Adipose tissue (tissue), 3 donors: ENCODE results near the gene RALGDS. TPM values are rescaled to one million over a fixed set of nuclear protein-coding genes. Genes with fewer than 3 reads are reported as not detected.

ENCODE experiments used
- H3K27ac ChIP-seq: one replicate; pipeline ENCODE4 v1.5.1; 2013; ENCODE audit warnings: low read depth, low read length
- WGBS, 3 donors: extraction: QIAGEN DNeasy Blood & Tissue Kit; methylation state at CpG; one replicate each; pipeline ENCODE4 v1.1.7; 2013; 5-methylcytosine and 5-hydroxymethylcytosine counted together
- polyA plus RNA-seq, 3 donors: library from polyadenylated mRNA; stranded (reverse); fragments of 200-250 nt; gene quantifications; one replicate each; pipeline ENCODE4 v1.2.3, GENCODE V29; 2013
- donor health status: healthy with polysubstance abuse.
- donor health status: Bipolar disorder and iron deficiency.
- donor health status: healthy.

RALGDS gene
- polyA plus RNA-seq, 3 donors: 31.0 to 98.2 (median 68.8) TPM

DNA sequence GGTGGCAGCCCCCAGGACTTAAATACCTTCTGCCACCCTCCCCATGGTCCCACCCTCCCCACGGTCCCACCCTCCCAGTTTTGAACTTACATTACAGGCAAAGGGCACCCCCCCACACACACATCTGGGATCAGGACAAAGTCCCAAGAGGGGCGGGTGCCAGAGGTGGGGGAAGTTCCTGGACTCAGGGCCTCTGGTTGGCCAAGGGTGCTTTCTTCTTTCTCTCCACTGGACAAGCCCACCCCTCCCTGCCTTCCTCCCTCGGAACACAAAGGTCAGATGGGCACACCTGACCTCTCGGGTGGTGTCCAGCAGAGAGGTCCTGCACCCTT is 19.1 kb upstream of the RALGDS start:
- WGBS, 3 donors: 73 to 93% (median 80%) methylated on average over 4 of the region's 4 CpGs
- H3K27ac ChIP-seq: no peak overlapping the region

DNA sequence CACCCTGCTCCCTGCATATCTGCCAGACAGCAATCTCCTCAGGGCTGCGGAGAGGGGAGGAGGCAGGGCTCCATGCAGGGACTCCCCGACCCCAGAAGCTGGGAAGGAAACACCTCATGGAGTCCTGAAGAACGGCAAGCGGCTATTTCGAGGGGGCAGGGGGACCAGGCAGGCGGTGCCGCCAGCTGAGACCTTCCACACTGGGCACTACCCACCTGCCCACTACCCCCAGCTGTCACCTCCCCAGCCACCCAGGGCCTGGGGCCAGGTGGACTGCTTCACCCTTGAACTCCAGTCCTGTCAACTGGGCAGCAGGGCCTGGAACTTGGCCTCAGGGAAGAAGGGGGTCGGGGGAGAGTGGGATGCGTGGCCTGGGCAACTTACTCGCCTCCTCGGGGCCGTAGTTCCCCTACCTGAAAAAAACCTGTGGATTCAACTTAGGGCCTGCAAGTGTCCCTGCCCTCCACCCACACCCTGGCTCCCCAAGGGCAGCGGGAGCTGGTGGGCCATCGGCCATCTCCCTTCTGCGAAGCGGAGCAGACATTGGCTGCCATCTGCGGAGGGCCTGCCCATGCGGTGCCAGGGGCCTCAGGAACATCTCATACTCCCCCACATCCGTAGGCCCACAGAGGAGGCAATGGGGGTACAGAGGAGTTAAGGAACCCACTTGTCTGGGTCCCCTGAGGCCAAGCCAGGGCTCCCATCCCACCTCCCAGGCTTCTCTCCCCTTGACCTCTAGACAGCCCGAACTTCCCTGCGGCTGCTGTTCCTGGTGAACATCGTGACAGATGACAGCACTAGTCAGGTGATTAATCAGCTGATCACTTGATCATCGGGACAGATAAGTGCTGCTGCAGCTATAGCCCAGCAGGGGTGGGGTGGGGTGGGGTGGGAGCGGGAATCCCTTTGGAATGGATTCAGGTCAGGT is 18.5 kb upstream of the RALGDS start:
- WGBS, 3 donors: 84 to 88% (median 87%) methylated on average over 23 to 24 of the region's 24 CpGs
- H3K27ac ChIP-seq: no peak overlapping the region

DNA sequence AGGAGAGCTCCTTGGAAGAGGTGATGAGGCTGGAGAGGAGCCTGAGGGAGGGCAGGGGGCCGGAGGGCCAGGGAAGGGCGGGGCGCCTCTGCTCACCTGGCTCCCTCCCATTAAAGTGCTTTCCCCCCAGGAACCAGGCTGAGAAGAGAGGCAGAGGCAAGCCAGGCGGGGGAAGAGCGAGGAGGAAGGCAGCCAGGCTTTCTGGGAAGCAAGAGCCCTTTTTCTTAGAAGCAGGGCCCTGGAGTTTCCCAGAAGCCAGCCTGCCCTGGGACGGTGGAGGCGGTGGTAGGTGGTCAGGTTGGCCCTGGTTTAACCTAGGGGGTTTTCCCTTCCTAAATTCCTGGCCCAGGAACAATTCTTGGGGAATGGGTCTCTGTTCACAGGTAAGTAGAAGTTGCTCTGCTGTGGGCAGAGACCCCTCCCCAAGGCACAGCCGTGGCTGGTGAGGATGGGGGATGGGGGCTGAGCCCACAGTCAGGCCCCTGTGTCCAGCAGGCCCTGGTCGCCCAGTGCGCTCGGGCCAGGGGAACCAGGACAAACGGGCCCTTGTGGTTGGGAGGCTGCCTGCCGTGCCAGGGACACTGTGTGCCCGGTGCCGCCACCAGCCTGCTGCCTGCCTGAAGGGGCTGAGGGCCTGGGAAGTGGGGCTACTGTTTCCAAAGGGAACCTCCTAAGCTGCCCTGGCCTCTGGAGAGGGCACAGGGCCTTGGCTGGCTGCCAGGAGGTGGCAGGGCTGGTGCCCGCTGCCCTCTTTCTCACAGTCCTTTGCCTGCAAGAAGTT is 16.6 kb upstream of the RALGDS start:
- 66 to 75% (median 66%) methylated on average over 16 of the region's 16 CpGs for WGBS, 3 donors
- H3K27ac ChIP-seq: peak overlapping the region; percentile 23

DNA sequence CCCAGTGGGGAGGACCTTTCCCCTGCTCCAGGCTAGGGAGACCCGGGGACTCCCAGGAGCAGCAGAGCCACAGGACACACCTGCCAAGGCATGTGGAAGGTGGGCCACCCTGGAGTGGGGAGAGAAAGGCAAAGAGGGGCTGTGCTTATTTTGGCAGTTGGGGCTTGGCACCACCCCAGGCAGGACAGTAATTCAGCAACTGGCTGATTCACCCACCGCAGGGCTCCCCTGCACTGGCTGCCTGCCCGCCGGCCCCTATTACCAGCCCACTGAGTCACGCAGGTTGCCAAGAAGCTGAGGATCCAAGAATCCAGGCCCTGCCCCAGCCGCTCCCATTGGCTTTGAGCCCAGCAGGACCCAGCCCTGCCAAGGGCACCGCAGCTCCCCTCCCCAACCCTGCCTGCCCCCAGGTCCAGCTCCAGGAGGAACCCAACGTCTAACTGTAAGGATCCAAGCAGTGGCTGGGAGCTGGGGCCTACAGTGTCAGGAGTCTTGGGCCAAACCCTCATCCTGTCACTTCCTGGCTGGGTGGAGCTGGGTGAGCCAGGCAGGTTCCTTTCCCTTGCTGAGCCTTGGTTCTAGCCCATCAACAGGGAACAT is 14.2 kb upstream of the RALGDS start:
- H3K27ac ChIP-seq: peak overlapping the region; percentile 90
- 34 to 44% (median 37%) methylated on average over 8 of the region's 8 CpGs for WGBS, 3 donors

DNA sequence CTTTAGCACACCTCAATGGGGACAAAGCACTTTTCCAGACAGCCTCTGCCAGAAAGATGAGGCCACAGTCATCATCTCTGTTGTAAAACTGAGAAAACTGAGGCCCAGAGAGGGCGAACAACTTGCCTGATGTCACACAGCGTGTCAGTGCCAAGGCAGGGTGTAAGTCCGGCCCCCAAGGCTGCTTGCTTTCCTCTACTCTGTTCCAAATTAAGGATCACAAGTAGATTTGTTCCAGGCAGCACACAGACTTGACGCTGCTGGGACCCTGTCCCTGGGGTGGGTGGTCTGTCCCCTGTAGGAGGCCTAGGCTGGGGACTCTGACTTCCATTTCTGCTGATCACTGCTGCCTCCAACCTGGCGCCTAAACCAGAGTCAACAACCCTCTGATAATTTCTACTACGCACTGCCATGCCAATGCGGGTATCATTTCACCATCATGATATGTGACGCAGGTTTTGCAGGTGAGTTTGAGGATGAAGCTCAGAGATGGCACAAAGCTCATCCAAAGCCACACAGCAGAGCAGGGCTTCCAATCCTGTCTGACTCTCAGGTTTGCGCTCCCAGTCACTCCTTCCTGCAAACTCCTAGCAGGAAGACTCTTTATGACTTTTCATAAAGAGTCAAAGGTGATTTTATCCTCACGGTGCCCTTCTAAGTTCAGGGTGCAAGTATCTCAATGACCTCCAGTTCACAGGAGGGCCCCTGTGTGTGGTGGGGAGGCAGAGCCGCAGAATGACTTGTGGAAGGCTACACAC is 13.5 kb upstream of the RALGDS start:
- WGBS, 3 donors: 60 to 72% (median 71%) methylated on average over 11 of the region's 11 CpGs
- H3K27ac ChIP-seq: peak overlapping the region; percentile 90

DNA sequence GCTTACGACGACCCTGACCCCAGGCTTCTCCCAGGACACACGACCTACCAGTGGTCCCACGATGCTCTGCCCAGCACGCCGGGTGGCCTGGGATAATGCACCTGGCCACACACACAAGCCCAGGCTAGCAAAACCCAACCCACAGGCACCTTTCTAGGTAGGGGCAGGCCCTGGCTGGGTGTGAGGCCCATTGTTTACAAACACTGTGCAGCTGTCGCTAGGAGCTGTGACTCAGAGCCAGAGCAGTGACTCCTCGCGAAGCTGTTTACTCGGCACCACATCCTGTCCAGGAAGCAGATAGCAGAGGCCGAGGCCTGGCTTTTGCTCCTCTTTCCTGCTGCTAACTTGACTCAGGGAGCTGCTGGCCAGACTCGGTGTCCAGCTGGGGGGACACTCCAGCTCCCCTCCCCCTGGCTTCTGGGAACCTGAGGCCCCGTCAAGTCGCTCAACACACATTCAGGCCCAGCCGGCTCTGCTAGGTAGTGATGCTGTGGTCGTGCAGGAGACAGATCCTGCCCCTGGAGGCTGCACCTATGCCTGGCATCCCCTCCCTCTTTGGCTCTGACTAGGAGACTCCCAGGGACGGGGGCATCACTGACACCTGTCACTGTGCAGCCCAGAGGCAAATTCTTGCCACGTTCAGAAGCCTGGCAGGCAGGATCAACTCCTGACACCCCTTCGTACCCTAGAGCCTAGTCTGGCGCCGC is 12.8 kb upstream of the RALGDS start:
- WGBS, 3 donors: 25 to 37% (median 35%) methylated on average over 21 of the region's 21 CpGs

DNA sequence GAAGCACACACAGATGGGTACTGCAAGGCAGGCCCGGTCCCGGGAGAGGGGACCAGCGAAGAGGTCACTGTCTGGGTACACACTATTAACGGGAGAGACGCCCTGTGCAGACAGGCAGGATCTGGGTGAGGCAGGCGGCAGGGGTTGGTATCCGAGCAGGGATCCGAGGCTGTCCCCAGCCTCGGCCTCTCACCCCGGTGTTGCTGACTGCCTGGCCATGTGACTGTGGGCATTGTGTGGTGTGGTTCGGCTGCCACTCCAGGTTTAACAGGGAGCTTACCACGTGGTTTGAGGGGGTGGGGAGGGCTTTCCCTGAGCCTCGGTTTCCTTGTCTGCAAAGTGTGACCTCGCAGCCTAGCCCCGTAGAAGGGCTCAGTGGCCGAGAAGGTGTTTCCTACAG is 11.1 kb upstream of the RALGDS start:
- WGBS, 3 donors: 87 to 94% (median 89%) methylated on average over 16 of the region's 16 CpGs
- H3K27ac ChIP-seq: no peak overlapping the region

More for the DNA sequence above, 12.8 kb upstream of the RALGDS start:
- H3K27ac ChIP-seq: peak overlapping the region; percentile 90

DNA sequence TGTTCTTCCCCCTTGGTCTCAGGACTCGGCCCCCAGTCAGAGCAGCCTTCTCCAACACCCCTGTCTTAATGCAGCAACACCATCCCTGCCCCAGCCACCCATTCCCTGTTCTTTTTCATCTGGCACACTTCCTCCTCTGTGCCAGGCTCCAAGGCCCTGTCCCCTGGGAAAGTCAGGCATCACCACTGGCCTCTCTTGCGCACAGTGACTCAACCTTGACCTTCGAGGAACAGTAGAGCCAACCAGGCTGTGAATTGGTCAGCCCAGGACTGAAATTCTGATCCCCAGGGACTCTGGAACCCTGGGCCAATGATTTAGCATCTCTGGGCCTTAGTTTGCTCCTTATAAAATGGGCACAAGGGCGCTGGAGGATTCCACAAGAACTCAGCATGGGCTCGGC is 10.5 kb upstream of the RALGDS start:
- 87 to 90% (median 88%) methylated on average over 5 of the region's 5 CpGs for WGBS, 3 donors
- no peak overlapping the region for H3K27ac ChIP-seq

DNA sequence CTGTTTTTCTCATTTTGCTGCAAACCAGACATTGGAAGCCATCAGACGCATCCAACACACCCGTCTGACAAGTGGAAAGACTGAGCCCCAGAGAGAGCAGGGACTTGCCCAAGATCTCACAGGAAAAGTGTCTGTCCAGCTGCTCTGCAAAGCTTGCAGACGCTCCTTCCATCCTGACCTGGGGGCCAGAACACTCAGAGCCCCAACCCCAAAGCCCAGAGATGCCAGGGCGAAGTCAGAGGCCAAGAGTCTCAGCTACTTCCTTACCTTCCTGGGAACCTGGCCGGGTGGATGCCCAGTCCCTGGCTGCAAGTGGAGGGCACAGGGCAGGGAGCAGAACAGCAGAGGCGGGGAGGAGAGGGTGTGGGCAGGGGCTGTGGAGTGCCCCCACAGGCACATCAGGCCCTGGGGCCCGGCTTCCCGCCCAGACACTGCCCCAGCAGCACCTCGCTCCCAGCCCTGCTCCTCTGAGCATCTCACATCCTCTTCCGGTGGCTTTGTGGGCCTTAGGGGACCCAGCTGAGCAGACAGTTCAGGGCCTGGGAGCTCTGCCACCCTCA is 9.7 kb upstream of the RALGDS start:
- 78 to 90% (median 79%) methylated on average over 6 to 10 of the region's 10 CpGs for WGBS, 3 donors

DNA sequence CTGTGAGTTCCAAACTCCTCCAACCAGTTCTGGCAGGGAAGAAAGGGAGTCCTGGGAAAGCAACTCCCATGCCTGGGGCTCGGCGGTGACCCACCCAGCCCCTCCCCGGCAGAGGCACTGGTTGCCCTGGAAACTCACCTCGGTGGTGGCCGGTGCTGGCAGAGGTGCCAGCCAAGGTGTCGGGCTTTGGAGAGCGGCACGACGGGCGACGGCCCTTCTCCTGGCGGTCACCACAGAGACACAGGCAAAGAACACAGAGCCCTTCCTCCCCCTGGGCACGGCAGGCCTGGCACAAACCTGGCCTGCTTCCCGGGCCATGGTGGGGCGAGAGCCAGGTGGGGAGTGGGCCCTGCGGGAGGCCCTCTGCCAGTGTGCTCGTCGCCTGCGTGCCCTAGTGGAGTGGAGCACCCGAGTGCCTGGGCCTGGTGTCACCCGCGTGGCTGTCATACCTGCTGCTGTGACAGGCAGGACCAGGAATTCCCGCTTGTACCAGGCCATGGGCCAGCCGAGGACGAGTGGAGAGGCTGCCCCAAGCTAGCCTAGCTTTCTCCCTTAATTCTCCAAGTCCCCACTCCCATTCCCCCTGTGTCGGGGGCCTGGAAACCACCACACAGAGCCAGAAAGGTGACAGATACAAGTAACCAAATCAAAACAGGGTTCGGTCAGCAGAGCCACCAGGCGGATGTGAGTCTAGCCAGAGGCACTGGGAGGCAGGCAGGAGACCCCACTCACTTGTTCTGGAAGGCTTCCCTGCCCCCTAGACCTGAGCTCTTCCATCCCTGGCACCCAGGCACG is 8.2 kb upstream of the RALGDS start:
- no peak overlapping the region for H3K27ac ChIP-seq
- WGBS, 3 donors: 70 to 80% (median 79%) methylated on average over 28 to 29 of the region's 29 CpGs

More for the DNA sequence above, 9.7 kb upstream of the RALGDS start:
- no peak overlapping the region for H3K27ac ChIP-seq

DNA sequence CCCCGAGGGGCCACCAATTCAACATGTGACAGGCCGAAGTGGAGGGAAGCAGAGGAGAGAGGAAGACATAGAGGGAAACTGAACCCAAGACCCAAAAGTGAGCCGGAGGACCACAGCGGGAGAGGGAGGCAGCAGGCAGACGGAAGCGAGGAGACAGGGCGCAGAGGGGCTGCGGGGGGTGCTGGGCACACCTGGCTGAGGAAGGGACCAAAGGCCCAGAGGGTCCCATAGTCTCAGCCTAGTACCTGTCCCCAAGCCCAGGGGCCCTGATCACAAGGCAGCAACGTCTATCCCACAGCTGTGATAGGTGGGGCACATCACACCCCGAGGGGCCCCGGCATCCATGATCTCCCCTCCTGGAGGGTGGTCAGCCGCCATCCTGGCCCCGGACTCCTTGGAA is 7.1 kb upstream of the RALGDS start:
- H3K27ac ChIP-seq: no peak overlapping the region
- 88 to 92% (median 91%) methylated on average over 13 of the region's 13 CpGs for WGBS, 3 donors

DNA sequence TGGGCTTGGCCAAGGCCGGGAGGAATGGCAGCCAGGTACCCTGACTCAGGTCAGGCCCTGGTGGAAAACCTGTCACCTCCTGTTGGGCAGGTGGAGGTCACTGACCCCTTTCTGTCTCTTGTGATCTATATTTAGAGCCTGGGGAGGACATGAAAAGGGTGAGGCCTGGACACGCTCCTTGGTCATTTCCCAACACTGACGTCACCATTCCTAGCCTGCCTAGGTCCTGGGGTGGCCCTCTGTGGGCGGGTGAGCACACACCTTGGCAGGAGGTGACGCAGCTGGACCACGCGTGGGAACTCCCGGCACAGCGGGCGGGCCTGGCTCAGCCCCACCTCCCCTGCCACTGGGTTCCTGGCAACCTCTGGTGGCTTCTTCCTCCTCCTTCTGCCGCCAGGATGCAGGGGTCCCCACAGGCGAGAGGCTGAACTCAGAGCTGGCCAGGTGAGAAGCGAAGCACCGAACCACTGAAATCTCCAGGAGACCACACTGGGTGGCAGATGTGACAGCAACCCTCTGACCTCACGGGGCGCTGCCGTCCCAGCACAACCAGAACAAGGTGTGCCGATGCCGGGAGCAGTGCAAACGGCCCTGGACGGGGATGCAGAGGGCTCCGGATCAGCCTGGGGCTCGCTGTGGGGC is 6.4 kb upstream of the RALGDS start:
- 69 to 80% (median 72%) methylated on average over 20 to 23 of the region's 23 CpGs for WGBS, 3 donors
- no peak overlapping the region for H3K27ac ChIP-seq

DNA sequence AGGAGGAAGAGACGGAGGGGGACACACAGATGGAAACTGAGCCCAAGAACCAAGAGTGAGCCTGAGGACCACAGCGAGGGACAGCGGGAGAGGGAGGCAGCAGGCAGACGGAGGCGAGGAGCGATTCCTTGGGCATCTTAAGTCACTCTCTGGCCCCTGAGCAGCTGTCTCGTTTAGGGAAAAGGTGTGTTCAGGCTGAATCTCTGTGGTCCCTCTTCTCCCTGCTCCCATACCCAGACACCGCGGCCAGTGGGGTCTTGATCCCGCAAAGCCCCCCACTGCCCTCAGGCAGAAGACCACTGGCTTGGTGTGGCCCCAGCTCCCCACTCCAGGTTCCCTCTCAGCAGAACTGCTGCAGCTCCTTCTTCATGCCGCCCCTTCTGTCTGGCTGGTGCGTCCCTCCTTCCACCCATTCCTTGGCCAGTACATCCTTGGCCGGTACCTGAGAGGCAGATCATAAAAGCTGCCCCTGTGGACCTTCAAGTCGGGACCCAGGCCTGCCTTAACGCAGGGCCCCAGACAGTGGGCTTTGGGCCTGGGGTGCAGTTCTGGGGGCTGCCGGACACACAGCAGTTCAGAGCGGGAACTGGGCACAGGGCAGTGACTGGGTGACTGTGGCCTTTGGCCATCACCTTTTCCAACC is 5.8 kb upstream of the RALGDS start:
- peak overlapping the region; percentile 84 for H3K27ac ChIP-seq
- 67 to 85% (median 69%) methylated on average over 15 to 17 of the region's 17 CpGs for WGBS, 3 donors

DNA sequence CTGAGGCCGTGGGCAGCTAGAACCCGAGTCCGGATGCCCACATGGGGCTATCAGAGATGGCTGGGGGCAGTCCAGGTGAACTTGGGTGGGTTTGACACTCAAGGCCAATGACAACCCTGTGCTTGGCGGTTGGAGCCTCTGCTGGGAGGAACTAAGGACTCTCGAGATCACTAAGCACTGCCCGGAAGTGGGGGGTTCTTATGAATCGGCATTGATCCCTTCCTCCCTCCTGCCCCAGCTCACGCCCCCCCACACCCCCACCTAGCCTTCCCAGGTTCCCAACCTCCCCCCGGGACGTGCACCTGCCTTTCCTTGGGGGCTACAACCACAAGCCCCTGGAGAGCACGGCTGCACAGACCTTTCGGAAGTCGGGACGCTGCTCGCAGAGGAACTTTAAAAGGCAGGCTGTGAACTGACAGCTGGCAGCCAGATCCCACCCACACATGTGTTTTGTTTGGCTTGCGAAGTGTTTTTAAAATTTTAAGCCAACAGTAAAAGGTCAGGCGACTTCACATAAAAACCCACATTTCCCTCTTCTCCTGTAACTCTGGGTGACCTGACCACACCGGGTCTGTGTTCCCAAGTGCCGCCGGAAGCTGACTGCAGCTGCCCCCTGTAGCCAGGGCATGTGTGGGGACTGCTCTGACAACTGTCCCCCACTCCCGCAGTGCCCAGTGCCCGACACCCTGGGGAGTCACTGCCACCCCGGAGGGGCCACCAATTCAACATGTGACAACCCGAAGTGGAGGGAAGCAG is 5.1 kb upstream of the RALGDS start:
- H3K27ac ChIP-seq: peak overlapping the region; percentile 84
- 19 to 40% (median 20%) methylated on average over 22 to 24 of the region's 24 CpGs for WGBS, 3 donors

DNA sequence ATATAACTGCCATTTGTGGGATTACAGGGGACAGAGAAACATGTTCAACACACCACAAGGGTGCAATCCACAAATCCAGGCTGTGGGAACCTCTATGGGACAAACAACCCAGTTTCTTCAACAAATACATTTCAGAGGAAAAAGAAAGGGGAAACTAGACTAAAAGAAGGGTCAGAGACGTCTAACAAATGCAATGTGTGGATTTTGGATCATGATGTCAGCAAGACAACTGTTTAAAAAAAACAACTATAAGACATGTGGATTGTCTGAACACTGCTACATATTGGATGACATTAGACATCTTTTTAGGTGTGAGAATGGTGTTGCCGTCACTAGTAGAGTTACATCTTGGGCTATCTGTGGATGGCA is 3.9 kb upstream of the RALGDS start:
- H3K27ac ChIP-seq: no peak overlapping the region
- WGBS, 3 donors: 73 to 86% (median 75%) methylated on average over 2 of the region's 2 CpGs
